K562 (cell line): ENCODE results near the gene RAB31. TPM values are rescaled to one million over a fixed set of nuclear protein-coding genes. Genes with fewer than 3 reads are reported as not detected.

Experiments used
- AFF1 ChIP-seq, 2 experiments: fragments of 450-650 bp; IDR thresholded peaks; 2 replicates each; pipeline ENCODE4 v1.6.1; 2018; ENCODE audit warnings: mild to moderate bottlenecking in 2 of 2, low read depth in 1 of 2; ENCODE audit not compliant: partially characterized antibody in 2 of 2
- BRF1 ChIP-seq: IDR thresholded peaks from 3 replicates; pipeline ENCODE4 v1.6.1; 2011; ENCODE audit warnings: borderline replicate concordance, mild to moderate bottlenecking; ENCODE audit not compliant: insufficient read length; ENCODE audit errors: extremely low read depth
- E2F1 ChIP-seq: sonication (generic); formaldehyde crosslinking; IDR thresholded peaks from 2 replicates; pipeline ENCODE4 v1.8.1; 2023; ENCODE audit warnings: mild to moderate bottlenecking, missing genetic modification reagents, moderate library complexity
- ESRRA ChIP-seq: fragments of 450-650 bp; IDR thresholded peaks from 2 replicates; pipeline ENCODE4 v1.6.1; 2014; ENCODE audit warnings: low read depth, mild to moderate bottlenecking, moderate library complexity, borderline replicate concordance
- GTF2E2 ChIP-seq: fragments of 200-800 bp; sonication (Bioruptor generic); IDR thresholded peaks from 2 replicates; pipeline ENCODE4 v1.6.1; 2016; ENCODE audit warnings: missing genetic modification characterization, missing compliant biosample characterization
- MEIS2 ChIP-seq: fragments of 450-650 bp; IDR thresholded peaks from 2 replicates; pipeline ENCODE4 v1.6.1; 2014; ENCODE audit warnings: mild to moderate bottlenecking; ENCODE audit not compliant: partially characterized antibody
- MNT ChIP-seq, 2 experiments: fragments of 450-650 bp; conservative IDR thresholded peaks; 2 replicates each; pipeline ENCODE4 v1.6.1; 2017; ENCODE audit warnings: mild to moderate bottlenecking in 2 of 2, moderate library complexity in 2 of 2
- MTA1 ChIP-seq: fragments of 450-650 bp; IDR thresholded peaks from 2 replicates; pipeline ENCODE4 v1.6.1; 2017; ENCODE audit warnings: borderline replicate concordance
- NCOA1 ChIP-seq: fragments of 450-650 bp; IDR thresholded peaks from 2 replicates; pipeline ENCODE4 v1.6.1; 2016; ENCODE audit warnings: low read depth
- NFE2 ChIP-seq: IDR thresholded peaks from 2 replicates; pipeline ENCODE4 v1.6.1; 2014; ENCODE audit warnings: antibody characterized with exemption, low read depth
- POLR2A ChIP-seq: fragments of 450-650 bp; conservative IDR thresholded peaks from 2 replicates; pipeline ENCODE4 v1.6.1; 2016
- SPI1 ChIP-seq: IDR thresholded peaks from 2 replicates; pipeline ENCODE4 v1.6.1; 2011; ENCODE audit warnings: low read depth, low read length, control low read depth, borderline replicate concordance
- THAP12 ChIP-seq: fragments of 250-450 bp; sonication (Bioruptor Pico); IDR thresholded peaks from 2 replicates; pipeline ENCODE4 v1.9.0; 2021; ENCODE audit warnings: mild to moderate bottlenecking, inconsistent platforms
- TOE1 ChIP-seq, 2 experiments: fragments of 450-650 bp in 1 of 2; sonication (generic) in 1 of 2; formaldehyde crosslinking in 1 of 2; IDR thresholded peaks; 2 replicates each; pipeline versions ENCODE4 v1.7.1 to v1.8.0; 2016 to 2022; ENCODE audit warnings: borderline replicate concordance in 2 of 2, mild to moderate bottlenecking in 2 of 2, antibody characterized with exemption in 1 of 2, inconsistent platforms in 1 of 2, low read depth in 1 of 2, missing genetic modification reagents in 1 of 2, moderate library complexity in 1 of 2
- XRCC3 ChIP-seq: fragments of 450-650 bp; IDR thresholded peaks from 2 replicates; pipeline ENCODE4 v1.6.1; 2017; ENCODE audit warnings: mild to moderate bottlenecking, moderate library complexity
- ZNF280B ChIP-seq: fragments of 250-450 bp; sonication (Bioruptor Pico); IDR thresholded peaks from 2 replicates; pipeline ENCODE4 v1.5.1; 2021; ENCODE audit warnings: mild to moderate bottlenecking
- polyA plus RNA-seq, 8 experiments: library from polyadenylated mRNA; depleted of rRNA in 4 of 8; stranded (reverse) in 5 of 8; unstranded in 3 of 8; fragments of >200 nt; fragmentation: Nextera tagmentation in 2 of 8; fragmentation: Illumina TruSeq in 1 of 8; extraction: Ambion mirVana in 2 of 8; extraction: Trizol in 1 of 8; gene quantifications; 2 replicates each; pipeline versions ENCODE4 v1.2.1 to v1.2.3, GENCODE V29; 2011 to 2014; ENCODE audit warnings: inconsistent platforms in 1 of 8, missing spikeins in 1 of 8
- total RNA-seq, 7 experiments: library from RNA; depleted of rRNA in 6 of 7; stranded (reverse); fragments of >200 nt in 6 of 7; fragmentation: Illumina TruSeq in 2 of 7; extraction: Trizol in 2 of 7; gene quantifications; 2 replicates each; pipeline versions ENCODE4 v1.2.1 to v1.2.3, GENCODE V29; 2011 to 2021; ENCODE audit warnings: low replicate concordance in 1 of 7

Gene RAB31
- total and polyA plus RNA-seq, 9 of the 15 experiments (the other 6 are each of a cell fraction or from before 2014, with no cell fraction given), result 20.7 to 70.4 (median 41.3) TPM

- no peak for TF ChIP-seq ZNF280B (CRISPR knock-in tag)
- peak; percentile 77; the same call in 1 of the 2 replicates for TF ChIP-seq MTA1
- no peak for TF ChIP-seq NCOA1
- 0 out of 2 replicates have a peak, but pooled peaks have one; percentile 20 for TF ChIP-seq ESRRA
- TF ChIP-seq AFF1 (IDR thresholded peaks at IDR 0.05; ENCODE audit: low read depth in 1 of 2, partially characterized antibody in 2 of 2), result peak in 1 of 2 experiments; percentile 23
- no peak for TF ChIP-seq POLR2A
- peak; percentile 22; the same call in 1 of the 2 replicates for TF ChIP-seq TOE1 (IDR thresholded peaks at IDR 0.05; ENCODE audit: borderline replicate concordance)
- TF ChIP-seq TOE1 (CRISPR knock-in tag; IDR thresholded peaks at IDR 0.05; ENCODE audit: borderline replicate concordance, low read depth), result no peak
- TF ChIP-seq E2F1, result no peak
- no peak for TF ChIP-seq GTF2E2 (tag)
- TF ChIP-seq XRCC3, result no peak
- no peak for TF ChIP-seq THAP12
- peak; percentile 78 for TF ChIP-seq NFE2
- TF ChIP-seq MEIS2, result peak; percentile 49
- TF ChIP-seq SPI1, result no peak
- TF ChIP-seq MNT (conservative IDR thresholded peaks at IDR 0.05), result peak in 1 of 2 experiments; percentile 44; a peak in 1 of 4 replicates
- no peak for TF ChIP-seq BRF1
Observed at GRCh38 chr18:9681217-9681616, 26.9 kb upstream of the RAB31 start (continued).
